ENCODE results near the gene GUCA2B.

DNA sequence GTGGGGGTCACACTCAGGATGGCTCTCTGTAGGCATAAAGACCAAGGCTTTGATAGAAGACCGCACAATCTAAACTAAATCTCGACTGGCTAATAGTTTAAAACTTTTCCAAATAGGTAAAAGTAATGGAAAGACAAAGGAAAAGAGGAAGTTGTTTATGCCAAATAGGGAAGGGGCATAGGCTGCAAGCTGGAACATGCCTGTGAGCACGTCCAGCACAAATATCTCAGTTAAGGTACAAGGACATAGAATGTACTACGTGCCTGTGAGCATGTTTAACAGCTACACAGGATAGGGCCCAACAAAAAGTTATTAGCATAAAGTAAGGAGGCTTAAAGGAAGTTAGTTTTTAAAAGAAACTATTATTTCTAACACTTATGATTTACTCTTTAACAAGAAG, 38.9 kb downstream of the GUCA2B start:
- TF ChIP-seq, protein P1, sequence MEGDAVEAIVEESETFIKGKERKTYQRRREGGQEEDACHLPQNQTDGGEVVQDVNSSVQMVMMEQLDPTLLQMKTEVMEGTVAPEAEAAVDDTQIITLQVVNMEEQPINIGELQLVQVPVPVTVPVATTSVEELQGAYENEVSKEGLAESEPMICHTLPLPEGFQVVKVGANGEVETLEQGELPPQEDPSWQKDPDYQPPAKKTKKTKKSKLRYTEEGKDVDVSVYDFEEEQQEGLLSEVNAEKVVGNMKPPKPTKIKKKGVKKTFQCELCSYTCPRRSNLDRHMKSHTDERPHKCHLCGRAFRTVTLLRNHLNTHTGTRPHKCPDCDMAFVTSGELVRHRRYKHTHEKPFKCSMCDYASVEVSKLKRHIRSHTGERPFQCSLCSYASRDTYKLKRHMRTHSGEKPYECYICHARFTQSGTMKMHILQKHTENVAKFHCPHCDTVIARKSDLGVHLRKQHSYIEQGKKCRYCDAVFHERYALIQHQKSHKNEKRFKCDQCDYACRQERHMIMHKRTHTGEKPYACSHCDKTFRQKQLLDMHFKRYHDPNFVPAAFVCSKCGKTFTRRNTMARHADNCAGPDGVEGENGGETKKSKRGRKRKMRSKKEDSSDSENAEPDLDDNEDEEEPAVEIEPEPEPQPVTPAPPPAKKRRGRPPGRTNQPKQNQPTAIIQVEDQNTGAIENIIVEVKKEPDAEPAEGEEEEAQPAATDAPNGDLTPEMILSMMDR (IDR thresholded peaks at IDR 0.05), result no peak
- TF ChIP-seq POLR2A (IDR thresholded peaks at IDR 0.05), result no peak

All from adrenal gland (tissue), 5 donors.